ENCODE data around the gene ZNF112.

The ZNF112 gene

DNA sequence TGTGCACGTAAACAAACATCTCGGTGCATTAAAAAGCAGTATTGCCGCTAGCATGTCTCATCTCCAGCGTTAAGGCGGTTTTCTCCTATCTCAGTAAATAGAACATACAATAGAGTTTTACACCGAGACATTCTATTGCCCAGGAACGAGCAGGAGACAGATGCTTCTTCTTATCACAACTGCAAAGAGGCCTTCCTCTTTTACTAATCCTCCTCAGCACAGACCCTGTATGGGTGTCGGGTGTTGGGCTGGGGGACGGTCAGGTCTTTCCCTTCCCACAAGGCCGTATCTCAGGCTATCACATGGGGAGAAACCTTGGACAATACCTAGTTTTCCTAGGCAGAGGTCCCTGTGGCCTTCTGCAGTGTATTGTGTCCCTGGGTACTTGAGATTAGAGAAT, 75.6 kb downstream of the ZNF112 start:
- DNase-seq, result no peak

GRCh38 chr19:44278181-44278690, 78.2 kb downstream of the ZNF112 start:
- no peak for DNase-seq

DNA sequence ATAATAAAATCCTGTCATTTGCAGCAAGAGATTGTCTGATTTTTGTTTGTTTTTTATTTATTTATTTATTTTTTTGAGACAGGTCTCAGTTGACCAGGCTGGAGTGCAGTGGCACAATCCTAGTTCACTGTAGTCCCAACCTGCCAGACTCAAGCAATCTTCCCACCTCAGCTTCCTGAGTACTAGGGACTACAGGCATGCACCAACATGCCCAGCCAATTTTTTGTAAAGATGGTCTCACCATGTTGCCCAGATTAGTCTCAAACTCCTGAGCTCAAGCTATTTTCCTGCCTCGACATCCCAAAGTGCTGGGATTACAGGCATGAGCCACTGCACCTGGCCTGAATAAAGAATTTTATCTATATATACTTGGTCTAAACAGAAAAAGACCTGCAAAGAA, 79.1 kb downstream of the ZNF112 start:
- DNase-seq, result no peak
